ENCODE data around the gene KRT17. TPM values are rescaled to one million over a fixed set of nuclear protein-coding genes. Genes with fewer than 3 reads are reported as not detected.
"Not testable (repeated sequence)": the region's sequence is repeated elsewhere in the genome, so short reads cannot be mapped to it uniquely, and the experiment has no call there.

Gene KRT17
- total RNA-seq, 1 experiment from 2014 or later, result 1.9 TPM

GRCh38 chr17:41585301-41586056 is 38.9 kb downstream of the KRT17 start:
- H3K27ac ChIP-seq (ENCODE audit: low read length), result no peak overlapping the region
- no peaks in the 10 kb centered on the region for H3K9me3 ChIP-seq (ENCODE audit: control insufficient read depth, insufficient read depth, low read depth, low read length)
- TF ChIP-seq SIN3A (IDR thresholded peaks at IDR 0.05; ENCODE audit: borderline replicate concordance, insufficient read depth, low read depth, low read length), result no peak
- H3K36me3 ChIP-seq (ENCODE audit: control insufficient read depth, insufficient read depth, low read length), result no peaks in the 10 kb centered on the region
- DNase-seq (ENCODE audit: low read depth, low spot score), result no peak
- in situ Hi-C loops (cut with HindIII; ENCODE audit: low pct_unique_long_range_greater_than_20kb, low sequenced_read_pairs) (no loop called here), intact Hi-C loops (cut with micrococcal nuclease; ENCODE audit: unreplicated experiment) (no loop called here)
- H3K4me3 ChIP-seq (ENCODE audit: low read depth in 2 of 2, low read length in 2 of 2), result no peak overlapping the region
- H3K4me1 ChIP-seq (ENCODE audit: control insufficient read depth, insufficient read depth, low read length), result no peaks in the 10 kb centered on the region
- POLR2A ChIA-PET, result no interaction called here
- no peak for ATAC-seq
- CTCF ChIA-PET, result no interaction called here
- BruUV-seq (replicated peaks), result no TSS peak
- H3K27me3 ChIP-seq (ENCODE audit: control insufficient read depth, insufficient read depth, low read length), result no peaks in the 10 kb centered on the region

- H3K36me3 ChIP-seq (ENCODE audit: control insufficient read depth, insufficient read depth, low read length); ATAC-seq; in situ Hi-C loops (cut with HindIII; ENCODE audit: low pct_unique_long_range_greater_than_20kb, low sequenced_read_pairs); DNase-seq (ENCODE audit: low read depth, low spot score); intact Hi-C loops (cut with micrococcal nuclease; ENCODE audit: unreplicated experiment); CTCF ChIA-PET; H3K27me3 ChIP-seq (ENCODE audit: control insufficient read depth, insufficient read depth, low read length); POLR2A ChIA-PET; H3K9me3 ChIP-seq (ENCODE audit: control insufficient read depth, insufficient read depth, low read depth, low read length); H3K27ac ChIP-seq (ENCODE audit: low read length); H3K4me3 ChIP-seq (ENCODE audit: low read depth in 2 of 2, low read length in 2 of 2); H3K4me1 ChIP-seq (ENCODE audit: control insufficient read depth, insufficient read depth, low read length); BruUV-seq (replicated peaks): not testable (repeated sequence)
Observed at GRCh38 chr17:41584331-41584927, 39.9 kb downstream of the KRT17 start.

DNA sequence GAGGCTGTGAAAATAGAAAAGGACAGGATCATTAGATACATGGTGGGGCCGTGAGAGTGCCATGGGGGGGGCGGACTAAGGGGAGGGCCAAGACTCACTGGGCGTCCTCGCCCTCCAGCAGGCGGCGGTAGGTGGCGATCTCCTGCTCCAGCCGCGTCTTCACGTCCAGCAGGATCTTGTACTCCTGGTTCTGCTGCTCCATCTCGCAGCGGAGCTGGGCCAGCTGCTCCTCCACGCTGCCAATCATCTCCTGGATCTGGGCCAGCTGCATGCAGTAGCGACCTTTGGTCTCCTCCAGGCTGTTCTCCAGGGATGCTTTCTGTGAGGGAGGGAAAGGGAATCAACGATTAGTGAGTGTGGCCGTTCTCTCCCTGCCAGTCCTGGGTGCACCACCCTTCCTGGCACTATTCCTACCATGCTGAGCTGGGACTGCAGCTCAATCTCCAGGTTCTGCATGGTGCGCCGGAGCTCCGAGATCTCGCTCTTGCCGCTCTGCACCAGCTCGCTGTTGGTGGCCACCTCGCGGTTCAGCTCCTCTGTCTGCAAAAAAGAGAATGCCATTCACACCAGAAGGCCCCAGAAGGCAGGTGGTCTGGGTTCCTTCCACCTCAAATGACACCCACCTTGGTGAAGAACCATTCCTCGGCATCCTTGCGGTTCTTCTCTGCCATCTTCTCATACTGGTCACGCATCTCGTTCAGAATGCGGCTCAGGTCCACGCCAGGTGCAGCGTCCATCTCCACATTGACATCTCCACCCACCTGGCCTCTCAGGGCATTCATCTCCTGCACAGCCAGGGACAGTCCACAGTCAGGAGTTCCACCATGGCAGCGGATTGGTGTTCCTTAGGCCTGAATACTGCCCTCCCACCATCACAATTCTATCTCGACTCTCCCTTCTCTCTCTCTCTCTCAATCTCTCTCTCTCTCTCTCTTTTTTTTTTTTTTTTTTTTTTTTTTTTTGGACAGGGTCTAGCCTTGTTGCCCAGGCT is 40.9 kb downstream of the KRT17 start:
- TF ChIP-seq POLR2AphosphoS5 (IDR thresholded peaks at IDR 0.05; ENCODE audit: low read depth, low read length), result no peak
- no peak for TF ChIP-seq SIN3A (IDR thresholded peaks at IDR 0.05; ENCODE audit: borderline replicate concordance, insufficient read depth, low read depth, low read length)
- no peak for TF ChIP-seq TCF7L2 (IDR thresholded peaks at IDR 0.05; ENCODE audit: low read depth, low read length)
- TF ChIP-seq CTCF (IDR thresholded peaks at IDR 0.05), result no peak
- TF ChIP-seq, protein P1, sequence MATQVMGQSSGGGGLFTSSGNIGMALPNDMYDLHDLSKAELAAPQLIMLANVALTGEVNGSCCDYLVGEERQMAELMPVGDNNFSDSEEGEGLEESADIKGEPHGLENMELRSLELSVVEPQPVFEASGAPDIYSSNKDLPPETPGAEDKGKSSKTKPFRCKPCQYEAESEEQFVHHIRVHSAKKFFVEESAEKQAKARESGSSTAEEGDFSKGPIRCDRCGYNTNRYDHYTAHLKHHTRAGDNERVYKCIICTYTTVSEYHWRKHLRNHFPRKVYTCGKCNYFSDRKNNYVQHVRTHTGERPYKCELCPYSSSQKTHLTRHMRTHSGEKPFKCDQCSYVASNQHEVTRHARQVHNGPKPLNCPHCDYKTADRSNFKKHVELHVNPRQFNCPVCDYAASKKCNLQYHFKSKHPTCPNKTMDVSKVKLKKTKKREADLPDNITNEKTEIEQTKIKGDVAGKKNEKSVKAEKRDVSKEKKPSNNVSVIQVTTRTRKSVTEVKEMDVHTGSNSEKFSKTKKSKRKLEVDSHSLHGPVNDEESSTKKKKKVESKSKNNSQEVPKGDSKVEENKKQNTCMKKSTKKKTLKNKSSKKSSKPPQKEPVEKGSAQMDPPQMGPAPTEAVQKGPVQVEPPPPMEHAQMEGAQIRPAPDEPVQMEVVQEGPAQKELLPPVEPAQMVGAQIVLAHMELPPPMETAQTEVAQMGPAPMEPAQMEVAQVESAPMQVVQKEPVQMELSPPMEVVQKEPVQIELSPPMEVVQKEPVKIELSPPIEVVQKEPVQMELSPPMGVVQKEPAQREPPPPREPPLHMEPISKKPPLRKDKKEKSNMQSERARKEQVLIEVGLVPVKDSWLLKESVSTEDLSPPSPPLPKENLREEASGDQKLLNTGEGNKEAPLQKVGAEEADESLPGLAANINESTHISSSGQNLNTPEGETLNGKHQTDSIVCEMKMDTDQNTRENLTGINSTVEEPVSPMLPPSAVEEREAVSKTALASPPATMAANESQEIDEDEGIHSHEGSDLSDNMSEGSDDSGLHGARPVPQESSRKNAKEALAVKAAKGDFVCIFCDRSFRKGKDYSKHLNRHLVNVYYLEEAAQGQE (IDR thresholded peaks at IDR 0.05; ENCODE audit: insufficient read depth in 1 of 2, low read depth in 2 of 2, low read length in 1 of 2), result no peak
- BruUV-seq (replicated peaks), result no TSS peak
- ChIA-PET POLR2A (interaction anchor here (0.6 kb wide), 1 partner anchor 13 kb away, joined by 6 read pairs; no protein-coding TSS in a partner anchor), CTCF (no interaction called here)
- DNase-seq (ENCODE audit: low read depth, low spot score) (no peak), ATAC-seq (no peak)
- in situ Hi-C loops (cut with HindIII; ENCODE audit: low pct_unique_long_range_greater_than_20kb, low sequenced_read_pairs), result no loop called here
- Histone ChIP-seq H3K27ac (ENCODE audit: low read length) (no peak overlapping the region), H3K27me3 (ENCODE audit: control insufficient read depth, insufficient read depth, low read length) (no peaks in the 10 kb centered on the region), H3K9me3 (ENCODE audit: control insufficient read depth, insufficient read depth, low read depth, low read length) (no peaks in the 10 kb centered on the region), H3K36me3 (ENCODE audit: control insufficient read depth, insufficient read depth, low read length) (no peaks in the 10 kb centered on the region), H3K4me3 (ENCODE audit: low read depth in 2 of 2, low read length in 2 of 2) (no peak overlapping the region), H3K4me1 (ENCODE audit: control insufficient read depth, insufficient read depth, low read length) (peaks cover 9% of the 10 kb centered on the region; the same call in 1 of the 2 replicates)
- intact Hi-C loops (cut with micrococcal nuclease; ENCODE audit: unreplicated experiment), result no loop called here

Measured in Panc1 (cell line).